GM19043 (cell line): ENCODE measurements around the gene TIAM2.
"Not testable (repeated sequence)": the region's sequence is repeated elsewhere in the genome, so short reads cannot be mapped to it uniquely, and the experiment has no call there.

ENCODE experiments used
- ATAC-seq: cut with Tn5 transposase; IDR thresholded peaks from one replicate; pipeline ENCODE4 v1.9.1; 2021; ENCODE audit warnings: low read depth; ENCODE audit not compliant: unreplicated experiment

Gene TIAM2

GRCh38 chr6:154986787-154987235 is 8.3 kb upstream of the TIAM2 start:
- no peak for ATAC-seq

GRCh38 chr6:154989448-154989847 is 5.7 kb upstream of the TIAM2 start:
- ATAC-seq = no peak

- ATAC-seq = no peak
Measured at GRCh38 chr6:154991207-154991606, 3.9 kb upstream of the TIAM2 start.

GRCh38 chr6:154993026-154993425 is 2.1 kb upstream of the TIAM2 start:
- no peak for ATAC-seq

- ATAC-seq = no peak
Measured at GRCh38 chr6:154993710-154994109, 1.4 kb upstream of the TIAM2 start.

- no peak for ATAC-seq
Measured at GRCh38 chr6:154994836-154995253, 270 bp upstream of the TIAM2 start.

GRCh38 chr6:154996016-154996590 is 988 bp downstream of the TIAM2 start:
- ATAC-seq = no peak

GRCh38 chr6:154996841-154997311 is 1.8 kb downstream of the TIAM2 start:
- no peak for ATAC-seq

- no peak for ATAC-seq
Measured at GRCh38 chr6:154998855-154999254, 3.7 kb downstream of the TIAM2 start.

GRCh38 chr6:155001482-155001881 is 6.4 kb downstream of the TIAM2 start:
- no peak for ATAC-seq

GRCh38 chr6:155001934-155002333 is 6.8 kb downstream of the TIAM2 start:
- ATAC-seq = no peak

- no peak for ATAC-seq
Measured at GRCh38 chr6:155003476-155003875, 8.4 kb downstream of the TIAM2 start.

GRCh38 chr6:155004017-155004416 is 8.9 kb downstream of the TIAM2 start:
- ATAC-seq = no peak

- no peak for ATAC-seq
Measured at GRCh38 chr6:155004576-155005372, 9.7 kb downstream of the TIAM2 start.

GRCh38 chr6:155008625-155009024 is 13.5 kb downstream of the TIAM2 start:
- ATAC-seq = no peak

GRCh38 chr6:155010940-155011339 is 15.8 kb downstream of the TIAM2 start:
- no peak for ATAC-seq

- ATAC-seq = no peak
Measured at GRCh38 chr6:155011809-155012291, 16.7 kb downstream of the TIAM2 start.

GRCh38 chr6:155013457-155013876 is 18.4 kb downstream of the TIAM2 start:
- no peak for ATAC-seq

GRCh38 chr6:155014137-155014536 is 19.0 kb downstream of the TIAM2 start:
- ATAC-seq = no peak

- no peak for ATAC-seq
Measured at GRCh38 chr6:155014670-155015300, 19.7 kb downstream of the TIAM2 start.

- not testable (repeated sequence) for ATAC-seq
Measured at GRCh38 chr6:155018415-155018814, 23.3 kb downstream of the TIAM2 start.
